Central memory CD4-positive, alpha-beta T cell (primary cell): Measurements from ENCODE around the gene OXSM.

Source experiments
- DNase-seq: peaks from one replicate; pipeline ENCODE4 v3.0.0; 2022

The OXSM gene

DNA sequence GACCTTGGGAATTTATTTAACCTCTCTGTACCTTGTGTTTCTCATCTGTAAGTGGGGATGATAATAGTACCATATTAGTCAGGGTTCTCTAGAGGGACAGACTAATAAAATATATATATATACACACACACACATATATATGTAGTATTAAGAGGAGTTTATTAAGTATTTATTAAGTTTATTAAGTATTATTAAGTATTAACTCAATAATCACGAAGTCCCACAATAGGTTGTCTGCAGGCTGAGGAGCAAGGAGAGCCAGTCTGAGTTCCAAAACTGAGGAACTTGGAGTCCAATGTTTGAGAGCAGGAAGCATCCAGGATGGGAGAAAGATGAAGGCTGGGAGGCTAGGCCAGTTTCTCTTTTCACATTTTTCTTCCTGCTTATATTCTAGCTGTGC is 14.8 kb downstream of the OXSM start:
- no peak for DNase-seq

DNA sequence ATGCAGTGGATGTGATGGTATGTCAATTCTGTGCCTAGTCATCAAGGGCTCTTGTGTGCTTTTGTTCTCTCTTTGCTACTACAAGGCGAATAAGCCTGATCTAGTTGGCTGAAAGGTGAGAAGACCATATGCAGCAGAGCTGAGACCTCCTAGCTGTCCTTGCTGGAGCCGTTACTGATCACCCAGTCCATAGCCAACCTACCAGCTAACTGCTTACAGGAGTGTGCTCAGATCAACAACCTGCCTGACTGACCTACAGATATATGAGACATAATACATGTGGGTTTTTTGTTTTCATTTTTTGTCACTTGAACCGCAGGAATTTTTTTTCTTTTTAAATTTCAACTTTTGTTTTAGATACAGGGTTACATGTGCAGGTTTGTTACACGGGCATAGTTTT is 22.8 kb downstream of the OXSM start:
- DNase-seq = no peak

DNA sequence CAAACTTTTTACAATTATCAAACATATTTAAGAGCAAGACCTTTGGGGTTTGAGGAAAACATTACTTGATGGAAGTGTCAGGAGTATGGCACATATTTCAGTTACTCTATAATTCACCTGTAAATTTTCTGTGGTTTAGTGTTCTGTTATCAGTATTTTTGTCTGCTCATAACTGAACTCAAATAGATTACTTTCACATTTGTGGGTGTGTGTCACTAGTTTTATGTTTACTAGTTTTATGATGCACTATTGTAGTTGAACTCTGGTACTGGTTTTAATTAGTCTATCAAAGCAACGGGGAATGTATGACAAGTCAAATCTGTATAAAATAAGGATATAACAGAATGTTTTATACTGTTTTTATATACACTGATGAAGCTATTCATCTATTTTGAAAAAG is 27.2 kb downstream of the OXSM start:
- DNase-seq = no peak

DNA sequence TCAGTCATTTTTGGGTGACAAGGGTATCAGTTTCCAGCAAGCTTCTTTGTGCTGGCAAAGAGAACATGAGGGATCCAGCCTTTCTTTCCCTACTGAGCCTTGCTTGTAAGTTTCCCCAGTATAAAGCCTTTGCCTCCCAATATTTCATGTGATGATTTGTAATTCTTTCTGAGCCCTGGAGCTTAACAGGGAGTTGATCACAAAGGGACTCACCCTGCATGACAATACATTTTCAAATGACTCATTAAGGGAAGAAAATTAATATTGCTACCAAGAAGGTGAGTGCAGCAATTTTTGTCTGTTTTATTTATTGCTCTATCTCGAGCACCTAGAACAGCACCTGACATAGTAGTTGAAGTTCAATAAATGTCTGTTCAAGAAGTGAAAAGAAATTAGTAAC is 27.7 kb downstream of the OXSM start:
- no peak for DNase-seq

DNA sequence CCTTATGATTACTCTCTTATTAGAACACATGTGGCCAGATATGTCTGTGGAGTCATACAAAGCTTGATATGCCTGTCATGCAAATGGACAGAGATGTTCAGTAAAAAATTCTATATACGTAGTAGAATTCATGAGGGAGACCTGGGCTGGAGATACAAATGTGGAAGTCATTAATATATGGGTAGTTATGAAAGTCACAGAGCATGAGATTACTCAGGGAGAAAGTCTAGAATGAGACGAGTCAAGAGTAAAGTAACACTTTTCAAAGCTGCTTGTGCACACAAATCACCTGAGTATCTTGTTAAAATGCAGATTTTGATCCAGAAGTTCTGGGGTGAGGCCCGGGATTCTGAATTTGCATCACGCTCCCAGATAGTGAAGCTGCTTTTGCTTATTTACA is 28.4 kb downstream of the OXSM start:
- DNase-seq = no peak

DNA sequence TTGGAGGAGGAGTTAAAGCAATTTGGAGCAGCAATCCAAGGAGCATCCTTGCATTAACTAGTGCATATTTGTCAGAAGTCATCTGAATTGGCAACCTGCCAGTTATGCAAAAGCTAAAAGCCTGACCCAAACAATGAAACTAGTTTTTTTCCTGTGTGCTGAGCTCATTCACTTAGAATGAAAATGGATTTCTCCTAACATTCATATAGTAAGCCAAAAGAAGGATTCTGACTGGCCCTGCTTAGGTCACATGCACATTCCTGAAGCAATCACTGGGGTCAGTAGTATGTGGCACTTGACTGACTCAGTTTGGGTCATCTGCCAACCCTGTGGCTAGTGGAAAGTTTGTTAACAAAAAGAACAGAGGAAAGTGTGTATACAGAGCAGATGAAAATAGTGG is 30.5 kb downstream of the OXSM start:
- no peak for DNase-seq

DNA sequence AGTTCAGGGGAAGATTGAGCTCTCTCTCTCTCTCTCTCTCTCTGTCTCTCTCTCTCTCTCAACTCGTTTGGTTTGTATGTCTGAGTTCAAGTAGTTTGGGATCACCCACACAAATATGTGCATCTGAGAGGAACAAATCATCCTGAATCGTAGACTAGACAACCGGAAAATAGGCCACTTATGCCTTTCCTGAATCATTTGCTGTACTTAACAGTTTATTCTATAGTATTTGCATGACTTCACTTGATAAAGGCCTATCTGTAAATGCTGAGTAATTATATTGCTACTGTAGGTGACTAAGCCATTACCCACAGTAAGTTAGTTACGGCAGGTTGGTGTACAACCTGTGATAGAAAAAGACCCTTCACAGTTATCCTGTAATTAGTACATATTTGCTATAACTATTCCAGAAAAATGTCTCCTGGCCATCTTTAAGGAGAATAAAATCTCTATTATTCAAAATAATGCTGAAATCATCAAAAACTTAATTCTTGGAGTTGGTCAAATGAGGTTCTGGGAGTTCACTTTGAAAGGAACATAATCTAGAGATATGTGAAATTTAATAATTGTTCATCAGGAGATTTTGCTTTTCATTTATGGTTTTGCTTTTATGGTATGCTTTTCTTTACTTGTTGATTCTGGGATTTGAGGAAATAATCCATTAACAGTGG is 31.1 kb downstream of the OXSM start:
- no peak for DNase-seq

DNA sequence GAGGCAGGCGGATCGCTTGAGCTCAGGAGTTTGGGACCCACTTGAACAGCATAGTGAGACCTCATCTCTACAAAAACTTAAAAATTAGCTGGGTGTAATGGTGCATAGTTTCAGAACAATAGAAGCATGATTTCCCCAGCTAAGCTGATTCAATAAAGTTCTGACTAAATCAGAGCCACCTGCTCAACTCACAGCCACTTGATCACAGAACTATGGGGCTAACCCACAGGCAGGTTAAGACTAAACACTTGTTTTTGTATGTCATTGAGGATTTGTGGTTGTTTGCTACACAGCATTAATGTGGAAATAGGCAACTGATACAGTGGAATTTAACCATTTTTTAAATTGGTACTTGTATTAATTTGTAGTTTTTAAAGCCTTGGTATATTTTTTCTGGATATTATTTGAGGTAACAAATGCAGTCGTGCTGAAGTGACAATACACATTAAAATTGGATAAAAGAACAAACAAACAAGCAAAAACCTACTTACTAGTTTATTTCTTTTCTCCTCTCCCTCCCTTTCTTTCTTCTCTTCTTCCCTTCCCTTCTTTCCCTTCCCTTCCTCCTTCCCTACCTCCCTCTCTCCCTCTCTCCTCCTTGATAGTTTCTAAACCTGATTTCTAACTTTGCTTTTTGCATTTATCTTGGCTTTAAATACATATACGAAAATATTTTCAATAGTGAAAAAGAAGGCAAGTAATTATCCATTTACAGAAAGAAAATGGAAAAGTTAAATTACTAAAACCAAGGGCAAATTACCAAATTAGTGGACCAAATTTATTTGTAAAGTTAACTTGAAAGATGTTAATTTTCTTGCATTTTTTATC is 32.1 kb downstream of the OXSM start:
- no peak for DNase-seq

DNA sequence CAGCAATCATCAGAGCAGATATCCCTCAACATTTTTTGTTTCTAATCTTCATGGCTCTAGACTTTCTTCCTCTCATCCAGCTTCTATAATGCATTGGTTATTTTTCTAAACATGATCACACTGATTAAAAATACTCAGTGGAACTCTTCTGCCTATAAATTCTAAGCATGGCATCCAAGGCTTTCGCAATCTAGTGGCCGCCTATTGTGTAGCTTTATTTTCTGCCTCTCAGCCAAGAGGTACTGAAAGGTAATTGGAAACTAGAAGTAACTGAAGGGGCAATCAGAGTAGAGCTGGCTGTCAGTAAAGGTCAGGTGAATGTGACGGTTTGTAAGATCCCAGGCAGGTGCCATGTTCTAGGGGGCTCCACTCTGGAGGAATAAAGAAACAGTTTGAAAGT is 33.4 kb downstream of the OXSM start:
- no peak for DNase-seq

DNA sequence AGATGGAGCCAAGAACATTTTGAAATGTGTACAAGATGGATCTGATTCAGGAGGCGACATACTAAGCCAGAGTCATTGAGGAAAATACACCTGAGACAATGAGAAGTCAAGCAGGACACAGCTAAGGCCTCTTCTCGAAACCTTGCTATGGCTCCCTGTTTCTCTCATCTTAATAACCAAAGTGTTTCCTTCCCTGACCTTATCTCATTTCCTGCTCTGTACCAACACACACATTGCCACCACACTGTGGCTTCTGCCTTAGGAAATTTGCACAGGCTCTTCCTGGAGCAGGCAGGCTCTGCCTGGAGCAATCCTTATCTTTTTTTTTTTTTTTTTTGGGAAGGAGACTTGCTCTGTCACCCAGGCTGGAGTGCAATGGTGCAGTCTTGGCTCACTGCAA is 36.6 kb downstream of the OXSM start:
- no peak for DNase-seq

DNA sequence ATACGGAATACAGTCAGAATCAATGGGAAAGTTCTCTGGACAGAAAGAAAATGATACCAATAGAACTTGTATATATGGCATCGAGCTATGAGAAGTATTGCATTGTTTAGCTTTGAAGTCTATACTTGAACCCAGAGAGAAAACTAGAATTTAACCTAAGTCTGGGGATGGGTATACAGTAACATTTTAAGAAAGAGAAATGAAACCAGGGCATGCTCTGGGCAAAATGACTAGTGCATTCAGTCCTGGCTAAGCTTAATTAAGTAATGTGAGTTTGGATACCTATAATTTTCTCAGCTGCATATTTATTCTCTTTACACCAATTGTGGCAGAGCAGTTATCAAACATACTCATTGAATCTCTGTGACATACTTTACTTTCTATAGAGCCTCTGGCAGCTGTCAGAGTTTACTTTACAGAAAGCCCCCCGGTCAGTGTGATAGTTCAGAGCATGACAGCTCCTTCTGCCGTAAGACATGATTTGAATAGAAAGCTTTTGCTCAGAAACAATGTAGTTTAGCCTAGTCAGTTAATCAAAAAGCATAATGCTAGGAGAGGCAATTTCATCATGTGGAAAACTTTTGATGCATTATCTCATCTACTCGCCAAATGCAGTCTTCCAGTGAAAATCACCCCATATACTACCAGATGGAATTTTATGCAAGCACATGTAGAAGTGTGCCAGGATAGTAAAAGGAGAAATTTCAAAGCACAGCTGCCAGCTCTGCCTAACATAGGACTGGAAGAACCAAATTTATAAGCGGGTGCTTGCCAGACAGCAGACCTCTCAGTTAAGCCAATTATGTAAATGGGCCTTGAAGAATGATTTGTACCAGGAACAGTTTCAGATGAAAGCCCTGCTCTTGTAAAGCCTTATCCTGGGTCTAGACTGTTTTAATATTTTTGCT is 40.7 kb downstream of the OXSM start:
- DNase-seq = no peak

DNA sequence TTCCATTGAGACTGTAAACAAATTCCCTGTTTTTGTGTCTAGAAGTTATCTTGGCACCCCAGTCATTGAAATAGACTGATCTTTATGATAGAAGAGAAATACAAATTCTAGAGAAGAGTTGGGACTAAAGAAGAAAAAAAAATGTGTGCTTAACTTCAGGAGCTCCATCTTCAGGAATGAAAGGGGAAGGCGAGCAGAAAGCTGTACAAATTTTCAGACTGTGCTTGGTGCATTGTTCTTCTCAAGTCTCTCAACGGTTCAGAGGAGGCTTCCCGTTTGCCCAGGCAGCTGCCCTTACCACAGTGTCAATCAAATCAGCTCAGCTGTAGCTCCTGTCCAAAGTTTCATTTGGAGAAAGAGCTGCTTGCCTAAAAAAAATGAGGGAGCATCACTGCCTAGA is 41.7 kb downstream of the OXSM start:
- DNase-seq = no peak

DNA sequence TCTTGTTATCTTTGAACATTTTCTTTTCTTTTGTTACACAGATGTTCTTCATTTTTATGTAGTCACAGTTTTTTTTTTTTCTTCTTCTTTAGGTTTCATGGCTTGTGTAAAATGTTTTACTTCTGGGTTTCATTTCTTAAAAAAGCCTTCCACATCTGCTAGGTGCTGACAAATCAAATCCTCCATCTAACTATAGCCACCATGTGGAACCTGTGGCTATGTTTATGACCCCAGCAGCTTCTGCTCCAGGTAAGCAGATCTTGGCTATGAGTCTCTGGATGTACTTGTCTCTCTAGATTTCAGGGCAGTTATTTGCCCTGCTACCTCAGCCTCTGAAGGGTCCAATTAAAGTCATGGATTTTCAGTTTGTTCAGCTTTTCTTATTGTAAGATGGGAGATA is 44.5 kb downstream of the OXSM start:
- DNase-seq = no peak

DNA sequence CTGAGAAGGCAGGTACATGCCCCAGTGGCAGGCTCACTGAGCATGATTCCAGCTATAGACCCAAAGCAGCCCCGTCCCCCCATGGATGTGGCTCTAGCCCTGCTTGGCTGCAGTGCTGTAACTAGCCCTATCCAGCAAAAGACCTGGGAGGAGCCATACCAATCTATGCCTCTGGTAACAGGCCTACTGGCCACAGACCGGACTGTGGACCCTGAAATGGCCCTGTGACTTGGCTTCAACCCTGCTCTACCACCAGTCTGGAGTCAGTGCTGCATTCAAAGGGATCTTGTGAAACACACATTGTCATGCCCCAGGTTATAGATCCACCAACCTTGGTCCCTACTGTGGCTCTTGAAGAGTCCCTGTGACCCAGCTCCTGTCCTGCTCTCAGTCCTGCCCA is 46.7 kb downstream of the OXSM start:
- DNase-seq = no peak

DNA sequence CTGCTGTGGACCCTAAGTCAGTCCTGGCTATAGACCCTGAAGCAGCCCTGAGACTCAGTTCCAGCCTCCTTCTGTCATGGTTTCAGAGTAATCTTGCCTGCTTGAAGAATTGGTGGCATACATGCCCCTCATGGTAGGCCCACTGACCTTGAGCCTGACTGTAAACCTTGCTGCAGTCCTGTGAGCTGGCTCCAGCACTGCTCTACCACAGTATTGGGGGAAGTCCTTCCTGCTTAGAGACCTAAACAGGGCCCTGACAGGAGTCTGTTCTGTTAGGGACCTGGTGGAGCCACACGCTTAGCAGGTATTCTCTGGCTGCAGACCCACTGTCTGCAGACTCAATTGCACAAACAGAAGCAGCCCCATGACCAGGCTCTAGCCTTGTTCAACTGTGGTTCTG is 47.1 kb downstream of the OXSM start:
- no peak for DNase-seq

DNA sequence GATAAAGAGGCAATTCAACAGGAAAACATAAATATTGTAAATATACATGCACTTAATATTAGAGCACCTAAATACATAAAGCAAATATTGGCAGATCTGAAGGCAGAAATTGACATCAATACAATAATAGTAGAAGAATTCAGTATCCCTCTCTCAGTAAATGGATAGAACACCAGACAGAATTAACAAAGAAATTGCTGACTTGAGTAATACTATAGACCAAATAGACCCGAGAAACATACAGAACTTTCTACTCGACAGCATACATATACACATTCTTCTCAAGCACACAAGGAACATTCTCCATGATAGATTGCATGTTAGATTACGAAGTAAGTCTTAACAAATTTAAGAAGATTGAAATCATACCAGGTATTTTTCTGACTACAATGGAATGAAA is 50.2 kb downstream of the OXSM start:
- no peak for DNase-seq

DNA sequence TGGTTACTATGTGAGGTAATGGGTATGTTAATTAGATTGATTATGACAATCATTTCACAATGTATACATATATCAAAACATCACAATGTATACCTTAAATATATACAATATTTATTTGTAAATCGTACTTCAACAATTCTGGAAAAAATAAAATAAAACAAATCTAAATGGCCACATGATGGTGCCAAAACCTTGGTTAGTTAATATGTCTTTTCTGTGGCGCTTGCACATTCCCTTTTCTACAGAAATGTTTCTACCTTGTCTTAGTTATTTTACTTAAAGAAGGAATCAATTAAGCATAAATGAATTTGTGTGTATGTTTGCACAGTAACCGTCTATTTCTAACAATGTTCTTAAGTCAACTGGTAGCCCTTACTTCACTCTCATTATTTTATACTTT is 53.4 kb downstream of the OXSM start:
- DNase-seq = no peak
